ENCODE results near the gene CAPNS1. TPM values are rescaled to one million over a fixed set of nuclear protein-coding genes. Genes with fewer than 3 reads are reported as not detected.

Gene CAPNS1
- total and polyA plus RNA-seq, 9 of the 15 experiments (the other 6 are each of a cell fraction or from before 2014, with no cell fraction given): 77.9 to 576 (median 258) TPM

DNA sequence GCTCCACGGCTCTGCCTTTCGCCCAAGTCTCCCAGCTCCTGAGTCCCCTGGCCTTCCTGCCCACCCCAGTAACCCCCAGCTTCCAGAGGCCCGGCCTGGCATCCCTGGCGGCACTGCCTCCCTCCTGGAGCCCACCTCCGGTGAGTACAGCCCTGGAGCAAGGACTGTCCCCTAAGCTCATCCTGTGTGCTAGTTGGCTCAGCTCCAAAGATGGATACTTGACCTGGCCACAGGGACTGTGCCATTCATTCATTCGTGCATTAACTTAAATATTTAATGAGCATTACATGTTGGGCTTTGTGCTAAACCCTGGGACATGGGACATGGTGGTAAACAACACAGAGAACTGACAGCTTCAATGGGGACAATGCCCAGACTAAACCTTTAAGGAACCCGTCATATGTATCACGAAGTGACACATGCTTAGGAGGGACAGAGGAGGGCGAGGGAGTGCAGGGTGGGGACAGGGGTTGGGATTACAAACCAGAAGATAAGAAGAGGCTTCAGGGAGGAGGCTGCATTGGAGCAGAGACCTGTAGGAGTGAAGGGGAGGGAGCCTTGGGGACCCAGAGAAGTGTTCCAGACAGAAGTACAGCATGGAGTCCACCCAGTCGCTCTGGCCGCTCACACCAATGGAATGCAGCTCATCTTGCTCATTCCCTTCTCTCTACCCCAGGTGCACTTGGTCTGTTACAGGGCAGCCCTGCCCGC is 35.9 kb upstream of the CAPNS1 start (continued):
- TF ChIP-seq HBP1 (CRISPR knock-in tag; IDR thresholded peaks at IDR 0.05): 0 out of 2 replicates have a peak, but pooled peaks have one; percentile 19
- TF ChIP-seq, protein P1, sequence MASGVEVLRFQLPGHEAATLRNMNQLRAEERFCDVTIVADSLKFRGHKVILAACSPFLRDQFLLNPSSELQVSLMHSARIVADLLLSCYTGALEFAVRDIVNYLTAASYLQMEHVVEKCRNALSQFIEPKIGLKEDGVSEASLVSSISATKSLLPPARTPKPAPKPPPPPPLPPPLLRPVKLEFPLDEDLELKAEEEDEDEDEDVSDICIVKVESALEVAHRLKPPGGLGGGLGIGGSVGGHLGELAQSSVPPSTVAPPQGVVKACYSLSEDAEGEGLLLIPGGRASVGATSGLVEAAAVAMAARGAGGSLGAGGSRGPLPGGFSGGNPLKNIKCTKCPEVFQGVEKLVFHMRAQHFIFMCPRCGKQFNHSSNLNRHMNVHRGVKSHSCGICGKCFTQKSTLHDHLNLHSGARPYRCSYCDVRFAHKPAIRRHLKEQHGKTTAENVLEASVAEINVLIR (CRISPR knock-in tag; IDR thresholded peaks at IDR 0.05): no peak
- TF ChIP-seq MAFK (IDR thresholded peaks at IDR 0.05; ENCODE audit: low read length): no peak
- peak; percentile 75; the same call in 1 of the 2 replicates for TF ChIP-seq ZNF263 (CRISPR knock-in tag; IDR thresholded peaks at IDR 0.05; ENCODE audit: borderline replicate concordance)
- peak; percentile 27; the same call in 1 of the 2 replicates for TF ChIP-seq LEF1 (IDR thresholded peaks at IDR 0.05)
- 0 out of 2 replicates have a peak, but pooled peaks have one; percentile 32 for TF ChIP-seq POLR2AphosphoS5 (IDR thresholded peaks at IDR 0.05; ENCODE audit: control insufficient read depth, insufficient read depth, low read depth, low read length)
- TF ChIP-seq FOXK2 (conservative IDR thresholded peaks at IDR 0.05 in 1 of 2, IDR thresholded peaks at IDR 0.05 in 1 of 2; ENCODE audit: low read depth in 2 of 2): peak; percentile 68 to 72; a peak in 3 of 4 replicates
- TF ChIP-seq ELF4 (CRISPR knock-in tag; IDR thresholded peaks at IDR 0.05): peak; percentile 49; the same call in 1 of the 2 replicates
- TF ChIP-seq SIN3A (IDR thresholded peaks at IDR 0.05; ENCODE audit: borderline replicate concordance in 2 of 2, control insufficient read depth in 1 of 2, low read depth in 2 of 2, low read length in 2 of 2): peak in 1 of 2 experiments; percentile 54; a peak in 1 of 4 replicates
- TF ChIP-seq, protein P2, sequence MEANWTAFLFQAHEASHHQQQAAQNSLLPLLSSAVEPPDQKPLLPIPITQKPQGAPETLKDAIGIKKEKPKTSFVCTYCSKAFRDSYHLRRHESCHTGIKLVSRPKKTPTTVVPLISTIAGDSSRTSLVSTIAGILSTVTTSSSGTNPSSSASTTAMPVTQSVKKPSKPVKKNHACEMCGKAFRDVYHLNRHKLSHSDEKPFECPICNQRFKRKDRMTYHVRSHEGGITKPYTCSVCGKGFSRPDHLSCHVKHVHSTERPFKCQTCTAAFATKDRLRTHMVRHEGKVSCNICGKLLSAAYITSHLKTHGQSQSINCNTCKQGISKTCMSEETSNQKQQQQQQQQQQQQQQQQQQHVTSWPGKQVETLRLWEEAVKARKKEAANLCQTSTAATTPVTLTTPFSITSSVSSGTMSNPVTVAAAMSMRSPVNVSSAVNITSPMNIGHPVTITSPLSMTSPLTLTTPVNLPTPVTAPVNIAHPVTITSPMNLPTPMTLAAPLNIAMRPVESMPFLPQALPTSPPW (CRISPR knock-in tag; IDR thresholded peaks at IDR 0.05): peak; percentile 77
- peak; percentile 77 for TF ChIP-seq L3MBTL2 (IDR thresholded peaks at IDR 0.05)
- TF ChIP-seq CBFA2T3 (IDR thresholded peaks at IDR 0.05): peak; percentile 82
- TF ChIP-seq TBL1XR1 (IDR thresholded peaks at IDR 0.05; ENCODE audit: low read length in 2 of 2): 0 out of 4 replicates have a peak, but pooled peaks of 1 of the 2 experiments have one; percentile 16
- TF ChIP-seq FOXA3 (CRISPR knock-in tag; conservative IDR thresholded peaks at IDR 0.05 in 1 of 2, IDR thresholded peaks at IDR 0.05 in 1 of 2): no peak
- peak; percentile 85 for TF ChIP-seq DPF2 (IDR thresholded peaks at IDR 0.05)
- TF ChIP-seq CREM (IDR thresholded peaks at IDR 0.05; ENCODE audit: low read depth): 0 out of 2 replicates have a peak, but pooled peaks have one; percentile 9
- TF ChIP-seq FOXP4 (CRISPR knock-in tag; IDR thresholded peaks at IDR 0.05; ENCODE audit: borderline replicate concordance): no peak
- peak; percentile 44; the same call in 1 of the 2 replicates for TF ChIP-seq POLR2AphosphoS2 (IDR thresholded peaks at IDR 0.05; ENCODE audit: low read length)
- peak in 1 of 2 experiments; percentile 83; a peak in 3 of 4 replicates for TF ChIP-seq MNT (conservative IDR thresholded peaks at IDR 0.05)

Data from K562 (cell line).